GM20000 (cell line): ENCODE data around the gene MYO18B.
"Not testable (repeated sequence)": the region's sequence is repeated elsewhere in the genome, so short reads cannot be mapped to it uniquely, and the experiment has no call there.

Experiments used
- DNase-seq: peaks from one replicate; pipeline ENCODE4 v3.0.0; 2012; ENCODE audit warnings: low spot score
- CTCF ChIP-seq: IDR thresholded peaks from 2 replicates; pipeline ENCODE4 v1.5.1; 2012; ENCODE audit warnings: mild to moderate bottlenecking, control low read depth; ENCODE audit errors: extremely low read depth, missing control alignments

The MYO18B gene

GRCh38 chr22:25702571-25703167, 39.3 kb upstream of the MYO18B start:
- no peak for TF ChIP-seq CTCF
- peak; percentile 21 for DNase-seq

- no peak for TF ChIP-seq CTCF
- DNase-seq: peak; percentile 11
These were observed 37.3 kb upstream of the MYO18B start for GRCh38 chr22:25704701-25705100.

GRCh38 chr22:25706197-25706596, 35.8 kb upstream of the MYO18B start:
- TF ChIP-seq CTCF: no peak

GRCh38 chr22:25708430-25708829, 33.6 kb upstream of the MYO18B start:
- not testable (repeated sequence) for DNase-seq

More at GRCh38 chr22:25706197-25706596, 35.8 kb upstream of the MYO18B start:
- no peak for DNase-seq

GRCh38 chr22:25709758-25710157, 32.2 kb upstream of the MYO18B start:
- no peak for TF ChIP-seq CTCF
- peak; percentile 26 for DNase-seq

- no peak for DNase-seq
- no peak for TF ChIP-seq CTCF
These were observed 31.5 kb upstream of the MYO18B start for GRCh38 chr22:25710501-25710900.

- no peak for DNase-seq
- no peak for TF ChIP-seq CTCF
These were observed 30.5 kb upstream of the MYO18B start for GRCh38 chr22:25711491-25711890.

- no peak for TF ChIP-seq CTCF
- no peak for DNase-seq
These were observed 29.2 kb upstream of the MYO18B start for GRCh38 chr22:25712661-25713400.
